Hepatocyte (in vitro differentiated cells): ENCODE measurements around the gene ZNF284. TPM values are rescaled to one million over a fixed set of nuclear protein-coding genes. Genes with fewer than 3 reads are reported as not detected.
A peak's percentile ranks its signal among the peaks of the same experiment; 100 is the strongest.

Experiments used
- DNase-seq: peaks from one replicate; pipeline ENCODE4 v3.0.0-alpha.2; 2016; ENCODE audit warnings: low spot score
- H2AFZ ChIP-seq: fragments of 200-600 bp; sonication (generic); 2 replicates; pipeline ENCODE4 v1.6.0; 2016; ENCODE audit warnings: antibody characterized with exemption, mild to moderate bottlenecking
- H3K27ac ChIP-seq: fragments of 200-600 bp; sonication (generic); 2 replicates; pipeline ENCODE4 v1.5.1; 2016; ENCODE audit warnings: mild to moderate bottlenecking
- H3K27me3 ChIP-seq: fragments of 200-600 bp; sonication (generic); 2 replicates; pipeline ENCODE4 v1.6.1; 2016
- H3K36me3 ChIP-seq: fragments of 200-600 bp; sonication (generic); replicated peaks from 2 replicates; pipeline ENCODE4 v1.5.1; 2016; ENCODE audit warnings: low read depth; ENCODE audit not compliant: insufficient read depth
- H3K4me1 ChIP-seq: fragments of 200-600 bp; sonication (generic); 2 replicates; pipeline ENCODE4 v1.5.1; 2016; ENCODE audit warnings: mild to moderate bottlenecking, moderate library complexity; ENCODE audit not compliant: insufficient read depth
- H3K4me2 ChIP-seq: fragments of 200-600 bp; sonication (generic); 2 replicates; pipeline ENCODE4 v1.6.0; 2016
- H3K4me3 ChIP-seq: fragments of 200-600 bp; sonication (generic); 2 replicates; pipeline ENCODE4 v1.5.1; 2016; ENCODE audit warnings: mild to moderate bottlenecking
- H3K79me2 ChIP-seq: fragments of 200-600 bp; sonication (generic); 2 replicates; pipeline ENCODE4 v1.6.0; 2017; ENCODE audit warnings: mild to moderate bottlenecking
- H3K9me2 ChIP-seq: fragments of 200-600 bp; sonication (generic); replicated peaks from 2 replicates; pipeline ENCODE4 v1.6.0; 2017; ENCODE audit warnings: mild to moderate bottlenecking; ENCODE audit not compliant: insufficient read depth
- H3K9me3 ChIP-seq: fragments of 200-600 bp; sonication (generic); 2 replicates; pipeline ENCODE4 v1.5.1; 2016; ENCODE audit warnings: low read depth, mild to moderate bottlenecking
- H4K20me1 ChIP-seq: fragments of 200-600 bp; sonication (generic); 2 replicates; pipeline ENCODE4 v1.6.0; 2016; ENCODE audit warnings: mild to moderate bottlenecking; ENCODE audit not compliant: insufficient read depth, poor library complexity, severe bottlenecking
- CTCF ChIP-seq: fragments of 200-600 bp; sonication (generic); IDR thresholded peaks from 2 replicates; pipeline ENCODE4 v1.5.1; 2016; ENCODE audit warnings: antibody characterized with exemption, mild to moderate bottlenecking; ENCODE audit not compliant: poor library complexity
- EZH2 ChIP-seq: fragments of 200-600 bp; sonication (generic); IDR thresholded peaks from 2 replicates; pipeline ENCODE4 v1.6.1; 2016; ENCODE audit warnings: antibody characterized with exemption, mild to moderate bottlenecking, borderline replicate concordance
- EZH2phosphoT487 ChIP-seq: fragments of 200-600 bp; sonication (generic); IDR thresholded peaks from one replicate; pipeline ENCODE4 v1.6.1; 2018; ENCODE audit warnings: antibody characterized with exemption, mild to moderate bottlenecking, low read depth, moderate library complexity; ENCODE audit not compliant: unreplicated experiment, severe bottlenecking
- WGBS: methylation state at CpG from one replicate; pipeline ENCODE4 v1.1.6; 2016; ENCODE audit warnings: low lambda C conversion rate; ENCODE audit errors: missing lambda C conversion rate; 5-methylcytosine and 5-hydroxymethylcytosine counted together
- polyA plus RNA-seq: library from polyadenylated mRNA; unstranded; fragments of >200 nt; fragmentation: Nextera tagmentation; extraction: Ambion mirVana; gene quantifications from 2 replicates; pipeline ENCODE4 v1.2.1, GENCODE V29; 2016
- total RNA-seq: library from RNA; depleted of rRNA; stranded (reverse); fragments of >200 nt; gene quantifications from 2 replicates; pipeline ENCODE4 v1.2.3, GENCODE V29; 2014

Gene ZNF284
- total and polyA plus RNA-seq, 2 experiments from 2014 or later, result 0.87 to 2.9 TPM

DNA sequence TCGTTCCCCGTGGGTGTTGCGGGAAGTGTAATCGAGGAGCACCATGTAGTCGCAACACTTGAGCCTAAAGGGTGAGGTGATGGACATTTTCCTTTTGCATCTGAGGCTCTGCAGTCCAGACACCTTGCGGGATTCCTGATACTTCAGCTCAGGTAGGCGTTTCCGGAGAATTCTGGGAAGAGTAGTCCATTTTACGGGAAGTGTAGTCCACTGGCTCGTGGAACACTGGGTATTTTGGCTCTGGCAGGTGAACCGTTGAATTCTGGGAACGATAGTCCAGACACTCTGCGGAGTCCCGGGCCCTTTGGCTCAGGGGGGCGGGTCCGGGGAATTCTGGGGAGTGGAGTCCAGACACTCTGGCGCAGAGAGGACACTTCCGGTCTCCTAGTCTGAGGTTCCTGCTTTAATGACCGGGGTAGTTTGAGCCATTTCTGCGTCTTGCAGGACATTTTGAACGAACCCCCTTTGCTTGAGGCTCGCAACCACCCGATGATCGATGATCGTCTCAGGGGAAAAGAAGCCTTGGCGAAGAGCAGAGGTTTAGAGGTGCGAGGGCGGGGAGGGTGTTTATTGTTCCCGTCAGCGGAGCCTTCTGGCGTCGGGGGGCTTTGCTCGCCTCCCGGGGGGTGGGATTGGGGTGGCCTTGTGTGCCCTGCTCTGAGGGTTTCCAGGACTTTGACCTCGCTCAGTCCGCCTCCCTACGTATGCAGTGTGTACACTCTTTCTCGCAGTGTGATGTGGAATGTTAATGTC, 20.1 kb upstream of the ZNF284 start, which contains the start of gene ZNF223:
ZNF223 (plus strand) TSS at position 387 of the 753 bp plus-strand sequence. CDS start 3,141 bp downstream, outside the sequence.
- Histone ChIP-seq H3K4me2 (peak within 1 kb of the TSS; percentile 81), H3K36me3 (no peaks in the 10 kb centered on the region), H2AFZ (peak within 1 kb of the TSS; percentile 91), H4K20me1 (no peaks in the 10 kb centered on the region), H3K4me1 (no peaks in the 10 kb centered on the region), H3K27ac (peak within 1 kb of the TSS; percentile 84), H3K9me2 (no peaks in the 10 kb centered on the region), H3K27me3 (no peaks in the 10 kb centered on the region), H3K9me3 (no peaks in the 10 kb centered on the region), H3K4me3 (peak within 1 kb of the TSS; percentile 21), H3K79me2 (peaks cover 23% of the 10 kb centered on the region)
- peak; percentile 96 for DNase-seq
- 1% methylated on average over 32 of the region's 38 CpGs for WGBS
- TF ChIP-seq EZH2phosphoT487 (no peak), EZH2 (no peak), CTCF (no peak)

GRCh38 chr19:44055870-44056269, 16.1 kb upstream of the ZNF284 start:
- no peak overlapping the region for H3K4me3 ChIP-seq

GRCh38 chr19:44059229-44059628, 12.7 kb upstream of the ZNF284 start:
- no peak overlapping the region for H3K4me2 ChIP-seq
- H3K27ac ChIP-seq, result no peak overlapping the region
- no peaks in the 10 kb centered on the region for H3K4me1 ChIP-seq
- H3K27me3 ChIP-seq, result no peaks in the 10 kb centered on the region
- H2AFZ ChIP-seq, result no peak overlapping the region
- peaks cover 15% of the 10 kb centered on the region for H3K79me2 ChIP-seq
- H3K9me2 ChIP-seq, result no peaks in the 10 kb centered on the region
- no peaks in the 10 kb centered on the region for H4K20me1 ChIP-seq
- DNase-seq, result no peak
- TF ChIP-seq CTCF (no peak), EZH2phosphoT487 (no peak), EZH2 (no peak)
- H3K9me3 ChIP-seq, result no peaks in the 10 kb centered on the region
- WGBS, result 97% methylated on average over 2 of the region's 2 CpGs
- no peak overlapping the region for H3K4me3 ChIP-seq
- peaks cover 6% of the 10 kb centered on the region for H3K36me3 ChIP-seq

More at GRCh38 chr19:44055870-44056269, 16.1 kb upstream of the ZNF284 start:
- Histone ChIP-seq H4K20me1 (no peaks in the 10 kb centered on the region), H3K36me3 (no peaks in the 10 kb centered on the region), H3K27ac (no peak overlapping the region), H3K4me2 (no peak overlapping the region), H3K27me3 (no peaks in the 10 kb centered on the region), H2AFZ (no peak overlapping the region), H3K9me2 (no peaks in the 10 kb centered on the region), H3K4me1 (no peaks in the 10 kb centered on the region), H3K79me2 (peaks cover 23% of the 10 kb centered on the region), H3K9me3 (no peaks in the 10 kb centered on the region)
- no peak for DNase-seq
- TF ChIP-seq EZH2phosphoT487 (no peak), EZH2 (no peak), CTCF (no peak)
- WGBS, result 93% methylated on average over 5 of the region's 5 CpGs
